Measurements from ENCODE around the gene NRCAM. TPM values are rescaled to one million over a fixed set of nuclear protein-coding genes. Genes with fewer than 3 reads are reported as not detected.

Gene NRCAM
- total RNA-seq, 1 donor from 2014 or later, result 3.3 TPM

- DNase-seq (ENCODE audit: low read depth in 2 of 2), result no peak
These were observed 30.4 kb downstream of the NRCAM start for GRCh38 chr7:108425714-108426275.

DNA sequence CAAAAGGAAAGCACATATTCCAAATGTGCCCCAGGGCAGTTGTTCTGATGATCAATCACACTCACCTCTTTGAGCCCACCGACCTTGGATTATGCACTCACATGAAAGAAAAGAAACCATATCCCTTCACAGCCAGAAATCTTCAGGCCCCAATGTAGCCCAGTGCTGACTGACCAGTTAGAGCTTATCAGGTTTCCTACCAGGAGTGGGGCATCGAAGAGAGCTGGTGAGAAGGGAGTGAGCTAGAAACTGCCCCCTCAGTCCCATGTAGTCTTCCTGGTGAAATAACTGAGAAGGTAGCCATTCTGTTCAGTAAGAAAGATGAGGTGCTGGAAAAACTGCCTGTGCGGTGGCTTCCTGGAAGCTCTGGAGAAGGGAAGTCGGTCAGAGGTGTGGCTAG is 32.2 kb downstream of the NRCAM start:
- no peak for DNase-seq (ENCODE audit: low read depth in 2 of 2)

GRCh38 chr7:108423089-108423989 is 32.9 kb downstream of the NRCAM start:
- DNase-seq (ENCODE audit: low read depth in 2 of 2), result no peak

DNA sequence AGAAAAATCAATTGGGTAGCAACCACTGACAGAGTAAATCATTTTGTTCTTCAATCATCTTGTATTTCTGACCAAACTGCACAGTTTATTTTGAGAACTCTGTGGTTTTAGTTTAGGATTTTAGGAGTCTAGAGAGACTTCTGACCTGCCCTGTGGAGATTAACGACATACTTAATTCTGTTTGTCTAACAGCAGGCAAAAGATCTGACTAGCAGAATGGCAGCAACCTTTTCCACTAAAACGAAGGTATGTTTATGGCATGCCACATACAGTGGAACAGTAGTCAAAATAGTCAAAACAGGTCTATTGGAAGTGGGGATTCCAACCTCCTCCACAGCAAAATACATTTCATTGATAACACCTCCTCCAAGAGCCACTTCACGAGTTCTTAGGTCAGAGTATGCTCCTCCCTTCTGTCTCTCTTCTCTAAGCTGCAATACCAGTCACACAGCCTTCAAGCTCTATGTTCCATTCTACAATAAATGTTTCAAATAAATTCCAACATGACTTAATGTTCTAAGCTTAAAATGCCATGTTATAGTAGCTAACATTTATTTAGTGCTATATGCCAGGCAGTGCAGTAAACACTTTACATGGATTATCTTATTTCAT is 34.4 kb downstream of the NRCAM start:
- DNase-seq (ENCODE audit: low read depth in 2 of 2), result no peak

DNA sequence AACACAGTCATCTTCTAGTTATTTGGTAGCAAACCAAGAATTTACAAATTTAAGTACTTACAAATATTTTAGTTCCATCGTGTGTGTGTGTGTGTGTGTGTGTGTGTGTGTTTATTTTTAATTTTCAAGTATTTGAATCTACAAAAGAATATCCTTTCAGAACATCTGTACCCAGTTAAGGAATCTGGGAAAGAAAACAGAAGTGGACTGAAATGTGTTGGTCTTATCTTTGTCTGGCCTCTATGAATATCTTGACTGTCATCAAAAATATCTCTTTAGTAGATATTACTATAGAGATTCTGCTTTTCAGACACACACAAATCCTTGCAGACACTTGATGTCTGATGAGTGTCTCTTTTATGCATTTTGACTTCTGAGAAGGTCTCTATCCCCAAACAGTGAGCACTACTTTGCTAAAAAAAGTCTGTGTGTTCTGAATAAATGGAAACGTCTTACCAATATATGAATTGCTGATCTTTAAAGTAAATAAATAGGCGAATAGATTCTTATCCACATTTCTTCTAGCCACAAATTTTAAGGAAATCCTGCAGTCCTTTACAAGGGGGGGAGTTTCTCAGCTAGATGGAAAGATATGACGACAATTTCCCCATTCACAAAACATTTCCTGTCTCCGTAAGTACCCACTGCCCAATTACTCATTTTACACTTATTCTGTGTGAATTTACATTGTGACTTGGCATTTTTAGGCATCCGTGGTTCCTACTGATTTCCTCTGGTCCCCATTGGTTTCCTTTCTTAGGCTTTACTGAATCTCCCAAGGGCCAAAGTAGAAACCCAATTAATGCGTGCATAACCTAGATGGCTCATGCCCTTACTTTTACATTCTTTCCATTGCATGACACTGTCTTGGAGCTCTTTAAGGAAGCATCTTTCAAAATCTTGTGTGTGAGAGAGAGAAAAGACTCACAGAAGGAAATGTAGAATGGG is 36.0 kb downstream of the NRCAM start:
- peak in 1 of 2 donors; percentile 79 for DNase-seq (ENCODE audit: low read depth in 2 of 2)

- peak in 1 of 2 donors; percentile 47 for DNase-seq (ENCODE audit: low read depth in 2 of 2)
These were observed 37.3 kb downstream of the NRCAM start for GRCh38 chr7:108418946-108419345.

- DNase-seq (ENCODE audit: low read depth in 2 of 2), result no peak
These were observed 38.3 kb downstream of the NRCAM start for GRCh38 chr7:108417926-108418325.

- no peak for DNase-seq (ENCODE audit: low read depth in 2 of 2)
These were observed 39.1 kb downstream of the NRCAM start for GRCh38 chr7:108417144-108417543.

DNA sequence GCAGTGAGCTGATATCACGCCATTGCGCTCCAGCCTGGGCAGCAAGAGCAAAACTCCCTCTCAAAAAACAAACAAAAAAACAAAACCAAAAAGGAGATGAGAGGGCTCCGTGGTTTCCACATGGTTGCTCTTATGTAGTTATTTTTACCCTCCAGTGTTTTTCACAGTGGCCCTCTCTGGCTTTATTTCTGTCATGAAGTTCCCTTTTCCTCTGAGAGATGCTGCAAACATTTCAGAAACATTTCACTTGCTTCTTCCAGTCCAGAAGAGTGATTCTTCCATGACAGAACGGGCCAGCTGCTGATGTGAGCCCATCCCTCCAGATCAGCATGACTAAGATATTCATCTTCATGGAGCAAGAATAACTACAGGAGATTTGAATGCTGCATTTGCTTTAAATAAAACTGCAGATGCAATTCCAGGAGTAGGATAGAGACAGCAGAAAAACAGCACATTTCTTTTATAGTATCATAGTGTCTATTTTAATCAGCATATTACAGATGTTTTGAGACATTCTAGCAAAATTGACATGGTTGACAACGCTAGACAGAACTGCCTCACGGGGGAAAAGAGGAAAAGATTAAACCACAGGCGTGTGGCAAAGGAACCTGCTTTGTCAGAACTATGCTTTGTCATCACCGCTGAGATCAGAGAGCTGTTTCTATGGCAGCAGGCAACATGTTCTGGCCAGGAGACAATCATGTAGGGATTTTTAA is 40.3 kb downstream of the NRCAM start:
- DNase-seq (ENCODE audit: low read depth in 2 of 2), result peak; percentile 12 to 75

DNA sequence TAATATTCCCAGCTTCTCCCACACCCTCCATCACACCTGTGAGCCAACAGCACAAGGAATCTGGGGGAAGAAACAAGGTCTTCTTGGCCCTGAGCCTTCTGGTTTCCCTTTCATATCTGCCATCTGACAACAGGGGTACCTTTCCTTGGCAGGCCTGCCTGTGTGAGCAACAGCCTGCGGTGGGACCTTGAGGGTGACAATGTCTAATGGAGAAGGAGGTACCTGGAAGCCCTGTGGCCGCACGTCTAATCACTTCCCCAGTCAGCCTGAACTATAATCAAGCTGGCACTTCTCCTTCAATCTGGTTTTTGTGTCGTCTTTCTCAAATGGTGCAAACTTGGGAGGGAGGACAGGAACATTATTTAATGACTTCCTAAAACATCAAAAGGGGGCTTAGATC is 41.2 kb downstream of the NRCAM start:
- no peak for DNase-seq (ENCODE audit: low read depth in 2 of 2)

DNA sequence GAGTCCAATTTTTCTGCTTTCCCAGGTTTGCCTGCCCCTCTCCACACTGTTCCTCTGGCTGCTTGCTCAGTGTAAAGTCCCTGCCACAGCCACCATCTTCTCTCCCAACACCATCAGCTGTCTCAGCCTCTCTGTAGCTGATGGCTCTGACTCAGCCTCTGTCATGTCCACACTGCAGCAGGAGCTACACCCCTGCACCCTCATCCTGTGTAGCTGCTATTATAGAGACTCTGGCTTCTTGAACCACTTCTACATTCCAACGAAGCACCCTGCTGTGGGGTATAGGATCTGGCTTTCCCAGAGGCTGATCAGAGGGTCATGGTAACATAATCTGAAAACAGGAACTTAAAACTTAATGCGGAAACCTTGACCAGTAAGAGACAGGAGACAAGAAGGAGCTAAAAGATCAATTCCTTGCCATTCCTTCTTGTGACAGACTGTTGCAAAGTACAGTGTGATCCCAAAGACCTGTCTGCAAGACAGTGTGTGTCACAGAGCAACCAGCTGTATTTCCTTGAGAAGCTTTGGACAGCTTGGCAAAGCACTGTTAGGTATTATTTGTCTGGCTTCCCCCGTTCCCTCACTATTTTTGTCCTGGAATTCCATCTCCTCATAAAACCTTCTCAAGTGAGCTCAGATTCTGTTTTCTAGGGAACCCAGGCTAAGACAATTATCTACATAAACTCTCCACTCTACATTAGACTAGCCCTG is 42.3 kb downstream of the NRCAM start:
- DNase-seq (ENCODE audit: low read depth in 2 of 2), result peak in 1 of 2 donors; percentile 47

- DNase-seq (ENCODE audit: low read depth in 2 of 2), result no peak
These were observed 42.9 kb downstream of the NRCAM start for GRCh38 chr7:108413337-108413736.

DNA sequence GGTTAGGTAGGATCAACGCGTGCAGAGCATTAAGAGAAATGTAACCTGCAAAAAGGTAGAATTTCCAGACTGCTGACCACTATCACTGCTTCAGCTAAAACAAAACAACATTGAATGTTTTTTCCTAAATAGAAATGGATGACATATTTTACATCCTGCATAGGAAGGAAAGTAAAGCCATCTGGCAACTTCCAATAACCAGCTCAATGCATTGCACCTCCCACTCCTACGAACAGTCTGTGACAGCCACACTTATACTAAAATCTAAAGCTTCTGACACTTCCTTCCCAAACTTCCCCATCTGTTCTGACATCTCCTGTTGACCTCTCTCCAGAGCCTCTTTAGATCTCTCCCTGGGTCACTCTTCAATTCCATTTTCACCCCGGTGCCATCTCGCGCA is 47.1 kb downstream of the NRCAM start:
- no peak for DNase-seq (ENCODE audit: low read depth in 2 of 2)

- DNase-seq (ENCODE audit: low read depth in 2 of 2), result no peak
These were observed 47.8 kb downstream of the NRCAM start for GRCh38 chr7:108408296-108408991.

GRCh38 chr7:108407676-108408075 is 48.6 kb downstream of the NRCAM start:
- no peak for DNase-seq (ENCODE audit: low read depth in 2 of 2)

GRCh38 chr7:108406222-108406890 is 49.9 kb downstream of the NRCAM start:
- no peak for DNase-seq (ENCODE audit: low read depth in 2 of 2)

GRCh38 chr7:108404509-108405420 is 51.5 kb downstream of the NRCAM start:
- DNase-seq (ENCODE audit: low read depth in 2 of 2), result no peak
